ENCODE measurements around the gene ETNK1.
"Not testable (repeated sequence)": the region's sequence is repeated elsewhere in the genome, so short reads cannot be mapped to it uniquely, and the experiment has no call there.

Gene ETNK1

DNA sequence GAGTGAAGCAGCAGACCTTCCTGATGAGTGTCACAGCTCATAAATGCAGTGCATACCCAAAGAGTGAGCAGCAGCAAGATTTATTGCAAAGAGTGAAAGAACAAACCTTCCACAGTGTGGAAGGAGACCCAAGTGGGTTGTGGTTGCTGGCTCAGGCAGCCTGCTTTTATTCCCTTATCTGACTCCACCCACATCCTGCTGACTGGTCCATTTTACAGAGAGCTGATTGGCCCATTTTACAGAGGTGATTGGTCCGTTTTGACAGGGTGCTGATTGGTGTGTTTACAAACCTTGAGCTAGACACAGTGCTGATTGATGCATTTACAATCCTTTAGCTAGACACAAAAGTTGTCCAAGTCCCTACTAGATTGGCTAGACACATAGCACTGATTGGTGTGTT, 67.5 kb downstream of the ETNK1 start:
- not testable (repeated sequence) for H3K36me3 ChIP-seq (ENCODE audit: insufficient read depth, low read depth, low read length); H3K27me3 ChIP-seq (ENCODE audit: insufficient read depth, low read length); H3K9ac ChIP-seq (ENCODE audit: low read depth, low read length); H3K27ac ChIP-seq (ENCODE audit: low read length); H3K4me3 ChIP-seq (ENCODE audit: low read length); H3K9me3 ChIP-seq (ENCODE audit: insufficient read depth, low read depth, low read length); H3K4me1 ChIP-seq (ENCODE audit: insufficient read depth, low read length)

DNA sequence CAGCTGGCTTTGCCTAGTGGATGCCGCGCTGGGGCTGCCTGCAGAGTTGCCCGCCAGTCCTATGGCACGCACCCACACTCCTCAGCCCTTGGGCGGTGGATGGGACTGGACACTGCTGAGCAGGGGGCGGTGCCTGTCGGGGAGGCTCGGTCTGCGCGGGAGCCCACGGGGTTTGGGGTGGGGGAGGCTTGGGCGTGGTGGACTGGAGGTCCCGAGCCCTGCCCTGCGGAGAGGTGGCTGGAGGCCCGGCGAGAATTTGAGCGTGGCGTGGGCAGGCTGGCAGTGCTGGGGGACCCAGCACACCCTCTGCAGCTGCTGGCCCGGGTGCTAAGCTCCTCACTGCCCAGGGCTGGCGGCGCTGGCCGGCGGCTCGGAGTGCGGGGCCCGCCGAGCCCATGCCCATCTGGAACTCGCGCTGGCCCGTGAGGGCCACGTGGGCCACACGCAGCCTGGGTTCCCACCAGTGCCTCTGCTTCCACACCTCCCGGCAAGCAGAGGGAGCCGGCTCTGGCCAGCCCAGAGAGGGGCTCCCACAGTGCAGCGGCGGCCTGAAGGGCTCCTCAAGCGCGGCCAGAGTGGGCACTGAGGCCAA, 68.1 kb downstream of the ETNK1 start:
- H3K27me3 ChIP-seq (ENCODE audit: insufficient read depth, low read length) = no peaks in the 10 kb centered on the region
- H3K4me1 ChIP-seq (ENCODE audit: insufficient read depth, low read length) = peaks cover 12% of the 10 kb centered on the region
- no peak overlapping the region for H3K27ac ChIP-seq (ENCODE audit: low read length)
- H3K4me3 ChIP-seq (ENCODE audit: low read length) = no peak overlapping the region
- peaks cover 7% of the 10 kb centered on the region for H3K9me3 ChIP-seq (ENCODE audit: insufficient read depth, low read depth, low read length)
- H3K9ac ChIP-seq (ENCODE audit: low read depth, low read length) = no peak overlapping the region
- H3K36me3 ChIP-seq (ENCODE audit: insufficient read depth, low read depth, low read length) = 0 out of 2 replicates have a peak, but pooled peaks cover 6% of the 10 kb centered on the region

DNA sequence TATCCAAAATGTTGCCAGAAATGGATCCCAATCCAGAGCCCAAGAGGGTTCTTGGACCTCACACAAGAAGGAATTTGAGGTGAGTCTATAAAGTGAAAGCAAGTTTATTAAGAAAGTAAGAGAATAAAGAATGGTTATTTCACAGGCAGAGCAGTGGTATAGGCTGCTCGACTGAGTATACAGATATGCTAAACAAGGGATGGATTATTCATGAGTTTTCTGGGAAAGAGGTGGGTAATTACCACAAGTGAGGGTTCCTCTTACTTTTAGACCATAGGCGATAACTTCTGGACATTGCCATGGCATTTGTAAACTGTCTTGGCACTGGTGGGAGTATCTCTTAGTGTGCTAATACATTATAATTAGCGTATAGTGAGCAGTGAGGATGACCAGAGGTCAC, 73.6 kb downstream of the ETNK1 start:
- no peaks in the 10 kb centered on the region for H3K27me3 ChIP-seq (ENCODE audit: insufficient read depth, low read length)
- H3K4me3 ChIP-seq (ENCODE audit: low read length) = peak overlapping the region; percentile 3; the same call in 1 of the 2 replicates
- no peaks in the 10 kb centered on the region for H3K36me3 ChIP-seq (ENCODE audit: insufficient read depth, low read depth, low read length)
- peaks cover 19% of the 10 kb centered on the region for H3K4me1 ChIP-seq (ENCODE audit: insufficient read depth, low read length)
- H3K9ac ChIP-seq (ENCODE audit: low read depth, low read length) = no peak overlapping the region
- no peak overlapping the region for H3K27ac ChIP-seq (ENCODE audit: low read length)
- peaks cover 6% of the 10 kb centered on the region for H3K9me3 ChIP-seq (ENCODE audit: insufficient read depth, low read depth, low read length)

DNA sequence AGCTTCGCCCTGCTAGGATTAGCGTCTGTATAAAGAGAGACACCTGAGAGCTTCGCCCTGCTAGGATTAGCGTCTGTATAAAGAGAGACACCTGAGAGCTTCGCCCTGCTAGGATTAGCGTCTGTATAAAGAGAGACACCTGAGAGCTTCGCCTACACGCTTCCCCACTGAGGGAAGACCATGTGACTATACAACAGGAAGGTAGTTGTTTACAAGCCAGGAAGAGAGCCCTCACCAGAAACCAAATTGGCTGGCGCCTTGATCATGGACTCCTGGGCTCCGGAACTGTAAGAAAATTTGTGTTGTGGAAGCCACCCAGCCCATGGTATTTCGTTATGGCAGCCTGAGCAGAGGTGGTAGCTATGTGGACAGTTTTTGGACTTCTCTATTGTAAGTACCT, 74.7 kb downstream of the ETNK1 start:
- peaks cover 19% of the 10 kb centered on the region for H3K4me1 ChIP-seq (ENCODE audit: insufficient read depth, low read length)
- H3K36me3 ChIP-seq (ENCODE audit: insufficient read depth, low read depth, low read length); H3K9me3 ChIP-seq (ENCODE audit: insufficient read depth, low read depth, low read length); H3K27me3 ChIP-seq (ENCODE audit: insufficient read depth, low read length); H3K27ac ChIP-seq (ENCODE audit: low read length); H3K9ac ChIP-seq (ENCODE audit: low read depth, low read length): not testable (repeated sequence)
- H3K4me3 ChIP-seq (ENCODE audit: low read length) = peak overlapping the region; percentile 18; the same call in 1 of the 2 replicates

DNA sequence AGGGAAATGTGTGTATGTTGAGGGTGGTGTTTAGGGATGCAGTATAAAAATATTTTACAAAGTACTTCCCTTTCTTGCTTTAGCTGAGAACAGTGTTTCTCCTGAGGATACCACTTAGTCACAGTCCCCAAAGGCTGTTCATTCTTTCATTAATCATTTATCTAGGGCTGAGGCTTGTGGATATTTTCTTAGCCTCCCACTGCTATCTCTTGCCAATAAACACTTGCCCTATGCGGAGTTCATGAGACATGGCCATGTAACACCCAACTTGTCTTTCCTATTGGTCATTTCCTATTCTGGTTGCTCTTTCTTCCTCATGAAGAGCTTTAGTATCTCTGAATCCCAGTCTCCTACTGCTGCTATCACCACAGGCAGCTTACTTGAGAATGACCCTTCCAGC, 75.1 kb downstream of the ETNK1 start:
- no peaks in the 10 kb centered on the region for H3K9me3 ChIP-seq (ENCODE audit: insufficient read depth, low read depth, low read length)
- peaks cover 19% of the 10 kb centered on the region for H3K4me1 ChIP-seq (ENCODE audit: insufficient read depth, low read length)
- H3K36me3 ChIP-seq (ENCODE audit: insufficient read depth, low read depth, low read length) = no peaks in the 10 kb centered on the region
- H3K4me3 ChIP-seq (ENCODE audit: low read length) = peak overlapping the region; percentile 18; the same call in 1 of the 2 replicates
- H3K27me3 ChIP-seq (ENCODE audit: insufficient read depth, low read length) = no peaks in the 10 kb centered on the region
- H3K27ac ChIP-seq (ENCODE audit: low read length) = no peak overlapping the region
- no peak overlapping the region for H3K9ac ChIP-seq (ENCODE audit: low read depth, low read length)

DNA sequence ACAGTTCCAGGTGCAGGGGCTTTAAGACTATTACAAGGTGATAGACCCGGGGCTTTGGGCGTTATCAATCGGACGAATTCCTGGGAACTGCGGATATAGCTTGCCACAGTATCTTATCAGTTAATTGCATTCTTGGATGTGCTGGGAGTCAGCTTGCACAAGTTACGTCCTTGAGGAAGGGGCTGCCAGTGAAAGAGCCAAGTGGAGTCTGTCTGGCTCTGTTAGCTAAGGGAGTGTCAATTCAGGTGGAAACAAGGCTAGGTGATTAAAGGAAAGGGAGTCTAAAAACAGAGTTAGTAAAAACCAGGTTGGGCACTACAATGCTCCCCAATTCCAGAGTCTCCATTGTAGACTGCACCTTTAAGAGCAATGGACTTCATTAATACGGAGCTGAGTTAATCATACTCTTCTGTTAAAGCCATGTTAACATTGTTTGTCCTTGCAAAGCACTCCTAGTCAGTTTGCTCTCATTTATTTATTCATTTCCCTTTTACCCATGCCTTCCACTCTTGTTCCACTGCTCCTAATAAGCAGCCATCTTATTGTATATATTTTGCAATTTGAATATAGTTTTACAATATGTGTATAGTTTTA, 76.3 kb downstream of the ETNK1 start:
- H3K27ac ChIP-seq (ENCODE audit: low read length); H3K27me3 ChIP-seq (ENCODE audit: insufficient read depth, low read length); H3K4me3 ChIP-seq (ENCODE audit: low read length); H3K9ac ChIP-seq (ENCODE audit: low read depth, low read length); H3K9me3 ChIP-seq (ENCODE audit: insufficient read depth, low read depth, low read length); H3K36me3 ChIP-seq (ENCODE audit: insufficient read depth, low read depth, low read length): not testable (repeated sequence)
- H3K4me1 ChIP-seq (ENCODE audit: insufficient read depth, low read length) = peaks cover 19% of the 10 kb centered on the region

DNA sequence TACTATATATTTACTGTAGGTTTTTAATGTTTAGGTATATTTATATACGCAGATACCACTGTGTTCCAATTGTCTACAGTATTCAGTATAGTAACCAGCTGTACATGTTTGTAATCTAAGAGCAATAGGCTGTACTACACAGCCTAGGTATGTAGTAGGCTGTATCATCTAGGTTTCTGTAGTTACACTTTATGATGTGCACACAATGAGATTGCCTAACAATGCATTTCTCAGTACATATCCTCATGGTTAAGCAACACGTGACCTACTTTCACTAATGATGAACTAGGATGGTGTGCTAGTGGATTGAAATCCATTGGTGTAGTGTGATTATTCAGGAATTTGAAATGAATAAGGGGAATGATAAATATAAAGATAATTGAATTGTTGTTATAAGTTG, 77.7 kb downstream of the ETNK1 start:
- no peak overlapping the region for H3K27ac ChIP-seq (ENCODE audit: low read length)
- H3K4me3 ChIP-seq (ENCODE audit: low read length) = no peak overlapping the region
- peaks cover 10% of the 10 kb centered on the region; the same call in 1 of the 2 replicates for H3K4me1 ChIP-seq (ENCODE audit: insufficient read depth, low read length)
- no peaks in the 10 kb centered on the region for H3K36me3 ChIP-seq (ENCODE audit: insufficient read depth, low read depth, low read length)
- no peaks in the 10 kb centered on the region for H3K27me3 ChIP-seq (ENCODE audit: insufficient read depth, low read length)
- H3K9ac ChIP-seq (ENCODE audit: low read depth, low read length) = no peak overlapping the region
- H3K9me3 ChIP-seq (ENCODE audit: insufficient read depth, low read depth, low read length) = no peaks in the 10 kb centered on the region

DNA sequence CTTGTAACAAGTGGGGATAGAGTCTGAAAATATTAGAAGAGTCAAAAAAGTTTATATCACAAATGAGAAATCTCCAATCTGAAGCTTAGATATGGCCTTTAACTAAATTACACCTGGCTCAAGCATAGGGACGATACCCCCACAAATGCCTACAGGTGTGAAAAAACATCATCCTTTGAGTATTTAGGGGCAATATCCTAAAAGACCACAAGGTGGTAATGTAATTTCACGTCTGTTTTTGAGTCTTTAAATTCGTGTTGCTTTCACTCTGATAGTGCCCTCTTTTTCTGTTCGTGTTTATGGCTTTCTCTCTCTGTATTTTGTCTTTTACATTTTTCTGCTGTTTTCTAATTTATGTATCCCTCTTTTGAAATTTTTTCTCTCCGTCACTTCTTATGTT, 84.3 kb downstream of the ETNK1 start:
- no peaks in the 10 kb centered on the region for H3K9me3 ChIP-seq (ENCODE audit: insufficient read depth, low read depth, low read length)
- no peaks in the 10 kb centered on the region for H3K4me1 ChIP-seq (ENCODE audit: insufficient read depth, low read length)
- no peak overlapping the region for H3K4me3 ChIP-seq (ENCODE audit: low read length)
- H3K9ac ChIP-seq (ENCODE audit: low read depth, low read length) = no peak overlapping the region
- H3K27me3 ChIP-seq (ENCODE audit: insufficient read depth, low read length) = no peaks in the 10 kb centered on the region
- H3K27ac ChIP-seq (ENCODE audit: low read length) = no peak overlapping the region
- H3K36me3 ChIP-seq (ENCODE audit: insufficient read depth, low read depth, low read length) = no peaks in the 10 kb centered on the region

DNA sequence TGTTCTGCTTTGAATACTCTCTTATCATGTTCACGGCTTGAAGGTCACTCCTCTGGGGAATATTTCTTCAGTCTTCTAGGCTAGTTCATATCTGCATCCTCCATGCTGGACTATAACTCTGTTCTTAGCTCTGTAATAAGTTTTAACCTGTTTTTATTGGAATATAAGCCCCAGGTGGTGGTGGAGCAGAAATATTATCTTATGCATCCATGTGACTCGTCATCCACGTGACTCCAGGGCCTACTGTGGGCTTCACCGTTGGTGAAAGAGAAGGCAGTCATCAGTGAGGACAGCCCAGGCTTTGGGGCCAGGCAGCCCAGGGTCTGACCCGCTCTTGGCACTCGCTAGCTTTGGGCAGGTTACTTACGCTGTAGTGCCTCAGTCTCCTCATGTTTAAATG, 87.1 kb downstream of the ETNK1 start:
- Histone ChIP-seq H3K9ac (ENCODE audit: low read depth, low read length) (no peak overlapping the region), H3K4me1 (ENCODE audit: insufficient read depth, low read length) (no peaks in the 10 kb centered on the region), H3K4me3 (ENCODE audit: low read length) (no peak overlapping the region), H3K27me3 (ENCODE audit: insufficient read depth, low read length) (no peaks in the 10 kb centered on the region), H3K27ac (ENCODE audit: low read length) (no peak overlapping the region), H3K36me3 (ENCODE audit: insufficient read depth, low read depth, low read length) (no peaks in the 10 kb centered on the region), H3K9me3 (ENCODE audit: insufficient read depth, low read depth, low read length) (no peaks in the 10 kb centered on the region)

DNA sequence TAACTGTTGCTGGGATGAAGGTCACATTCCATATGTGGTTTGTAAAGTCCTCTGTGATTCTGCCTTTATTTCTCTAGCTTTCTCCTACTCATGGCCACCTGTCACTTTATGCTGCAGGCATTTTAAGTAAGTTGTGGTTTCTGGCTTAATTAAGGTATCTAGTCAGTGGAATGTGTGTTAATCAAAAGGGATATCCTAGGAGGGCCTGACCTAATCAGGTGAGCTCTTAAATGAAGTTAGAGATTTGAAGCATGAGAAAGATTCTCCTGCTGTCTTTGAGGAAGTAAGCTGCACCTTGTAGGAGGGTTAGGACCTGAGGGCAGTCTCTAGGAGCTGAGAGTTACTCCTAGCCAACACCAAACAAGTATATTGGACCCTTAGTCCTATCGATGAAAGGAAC, 90.3 kb downstream of the ETNK1 start:
- Histone ChIP-seq H3K4me3 (ENCODE audit: low read length) (no peak overlapping the region), H3K4me1 (ENCODE audit: insufficient read depth, low read length) (no peaks in the 10 kb centered on the region), H3K9ac (ENCODE audit: low read depth, low read length) (no peak overlapping the region)

DNA sequence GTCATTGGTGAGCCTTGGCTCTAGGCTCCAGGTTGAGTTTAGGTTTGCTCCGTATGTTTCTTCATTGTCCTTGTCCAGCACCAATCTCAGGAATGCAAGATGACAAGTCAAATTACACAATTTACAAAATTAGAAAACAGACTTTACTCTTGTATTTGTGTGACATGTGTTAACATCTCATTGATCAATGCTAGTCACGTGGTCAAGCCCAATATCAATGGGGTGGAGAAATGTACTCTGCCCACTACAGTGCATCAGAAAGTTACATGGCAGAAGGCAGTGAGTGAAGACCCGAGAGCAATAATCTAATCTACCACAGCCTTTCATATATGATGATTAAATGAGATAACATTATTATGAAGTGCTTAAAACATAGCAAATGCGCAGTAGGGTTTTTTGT, 94.8 kb downstream of the ETNK1 start:
- H3K27ac ChIP-seq (ENCODE audit: low read length) = no peak overlapping the region
- H3K4me3 ChIP-seq (ENCODE audit: low read length) = no peak overlapping the region
- no peaks in the 10 kb centered on the region for H3K27me3 ChIP-seq (ENCODE audit: insufficient read depth, low read length)
- H3K9ac ChIP-seq (ENCODE audit: low read depth, low read length) = no peak overlapping the region
- no peaks in the 10 kb centered on the region for H3K4me1 ChIP-seq (ENCODE audit: insufficient read depth, low read length)
- no peaks in the 10 kb centered on the region for H3K9me3 ChIP-seq (ENCODE audit: insufficient read depth, low read depth, low read length)
- H3K36me3 ChIP-seq (ENCODE audit: insufficient read depth, low read depth, low read length) = no peaks in the 10 kb centered on the region

More for the DNA sequence above, 90.3 kb downstream of the ETNK1 start:
- no peaks in the 10 kb centered on the region for H3K36me3 ChIP-seq (ENCODE audit: insufficient read depth, low read depth, low read length)
- no peak overlapping the region for H3K27ac ChIP-seq (ENCODE audit: low read length)
- H3K9me3 ChIP-seq (ENCODE audit: insufficient read depth, low read depth, low read length) = no peaks in the 10 kb centered on the region
- H3K27me3 ChIP-seq (ENCODE audit: insufficient read depth, low read length) = no peaks in the 10 kb centered on the region

DNA sequence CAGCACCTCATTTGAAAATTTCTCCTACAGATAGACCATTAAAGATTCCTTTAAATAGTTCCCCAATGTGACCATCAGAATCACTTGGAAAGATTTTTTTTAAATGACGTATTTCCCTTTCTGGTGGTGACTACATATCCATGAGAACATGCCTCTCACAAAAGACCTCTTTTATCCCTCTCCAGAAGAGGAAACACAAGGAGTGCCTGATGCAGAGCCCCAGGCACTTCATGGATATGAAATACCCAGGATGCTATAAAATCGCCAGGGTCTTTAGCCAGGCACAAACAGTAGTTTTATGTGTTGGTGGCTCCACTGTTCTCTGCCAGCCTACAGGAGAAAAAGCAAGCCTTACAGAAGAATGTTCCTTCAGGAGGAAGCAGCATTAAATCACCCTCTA, 97.1 kb downstream of the ETNK1 start:
- Histone ChIP-seq H3K4me3 (ENCODE audit: low read length) (no peak overlapping the region), H3K9me3 (ENCODE audit: insufficient read depth, low read depth, low read length) (no peaks in the 10 kb centered on the region), H3K9ac (ENCODE audit: low read depth, low read length) (no peak overlapping the region), H3K36me3 (ENCODE audit: insufficient read depth, low read depth, low read length) (no peaks in the 10 kb centered on the region), H3K27ac (ENCODE audit: low read length) (no peak overlapping the region), H3K27me3 (ENCODE audit: insufficient read depth, low read length) (no peaks in the 10 kb centered on the region), H3K4me1 (ENCODE audit: insufficient read depth, low read length) (no peaks in the 10 kb centered on the region)
